Activated CD4-positive, alpha-beta T cell treated with anti-CD3 and anti-CD28 coated beads, Interleukin-2, amount 10 ng/mL, durations not matched to agents 24 days and 14 days (primary cell): ENCODE measurements around the gene RASSF9. TPM values are rescaled to one million over a fixed set of nuclear protein-coding genes. Genes with fewer than 3 reads are reported as not detected.

Experiments
- total RNA-seq: library from RNA; stranded (reverse); gene quantifications from 2 replicates; pipeline ENCODE4 v1.2.3, GENCODE V29; 2022

RASSF9 gene
- total RNA-seq, 1 donor from 2014 or later, result not detected

Other genes with a start within 250 kb of the RASSF9 start
- not detected in 2 replicates for gene NTS, start 37.9 kb upstream of the RASSF9 start, total RNA-seq